ENCODE measurements around the gene NOL9.
"Not testable (repeated sequence)": the region's sequence is repeated elsewhere in the genome, so short reads cannot be mapped to it uniquely, and the experiment has no call there.

The NOL9 gene

GRCh38 chr1:6554031-6554906 lies at the start of gene NOL9:
Gene NOL9 (minus strand): TSS chr1:6554513. CDS start chr1:6554502, 11 bp downstream.
- peak; percentile 94 for DNase-seq (ENCODE audit: low spot score)

- peak; percentile 32 for DNase-seq (ENCODE audit: low spot score)
These were observed 49.1 kb upstream of the NOL9 start for GRCh38 chr1:6603238-6603914.

GRCh38 chr1:6602669-6603237 lies 48.4 kb upstream of the NOL9 start, which contains the start of gene KLHL21:
Gene KLHL21 (minus strand): TSS chr1:6602869. CDS start chr1:6602817, 52 bp downstream.
- peak; percentile 87 for DNase-seq (ENCODE audit: low spot score)

- DNase-seq (ENCODE audit: low spot score): peak; percentile 49
These were observed 47.8 kb upstream of the NOL9 start for GRCh38 chr1:6601923-6602668.

GRCh38 chr1:6601049-6601922 lies 47.0 kb upstream of the NOL9 start:
- DNase-seq (ENCODE audit: low spot score): peak; percentile 65

- no peak for DNase-seq (ENCODE audit: low spot score)
These were observed 46.2 kb upstream of the NOL9 start for GRCh38 chr1:6600410-6601048.

GRCh38 chr1:6599991-6600390 lies 45.7 kb upstream of the NOL9 start:
- DNase-seq (ENCODE audit: low spot score): not testable (repeated sequence)

- DNase-seq (ENCODE audit: low spot score): no peak
These were observed 45.0 kb upstream of the NOL9 start for GRCh38 chr1:6599141-6599975.

- DNase-seq (ENCODE audit: low spot score): no peak
These were observed 43.4 kb upstream of the NOL9 start for GRCh38 chr1:6597777-6598131.

GRCh38 chr1:6596886-6597776 lies 42.8 kb upstream of the NOL9 start:
- no peak for DNase-seq (ENCODE audit: low spot score)

GRCh38 chr1:6596351-6596750 lies 42.0 kb upstream of the NOL9 start:
- no peak for DNase-seq (ENCODE audit: low spot score)

GRCh38 chr1:6594977-6595740 lies 40.8 kb upstream of the NOL9 start:
- no peak for DNase-seq (ENCODE audit: low spot score)

- DNase-seq (ENCODE audit: low spot score): no peak
These were observed 39.5 kb upstream of the NOL9 start for GRCh38 chr1:6593810-6594209.

- DNase-seq (ENCODE audit: low spot score): no peak
These were observed 38.7 kb upstream of the NOL9 start for GRCh38 chr1:6592865-6593593.

GRCh38 chr1:6592441-6592840 lies 38.1 kb upstream of the NOL9 start:
- no peak for DNase-seq (ENCODE audit: low spot score)

- DNase-seq (ENCODE audit: low spot score): no peak
These were observed 37.3 kb upstream of the NOL9 start for GRCh38 chr1:6591644-6592043.

- no peak for DNase-seq (ENCODE audit: low spot score)
These were observed 36.9 kb upstream of the NOL9 start for GRCh38 chr1:6591222-6591621.
